Left ventricle myocardium inferior (tissue), 1 donor: ENCODE measurements around the gene LDLRAD3. TPM values are rescaled to one million over a fixed set of nuclear protein-coding genes. Genes with fewer than 3 reads are reported as not detected.

Experiments
- DNase-seq: peaks from one replicate; pipeline ENCODE4 v3.0.0-alpha.2; 2020
- H3K27ac ChIP-seq: fragments of 200-600 bp; replicated peaks from 2 replicates; pipeline ENCODE4 v1.8.0; 2021
- H3K27me3 ChIP-seq: fragments of 200-600 bp; 2 replicates; pipeline ENCODE4 v1.8.0; 2021; ENCODE audit warnings: low read depth
- H3K36me3 ChIP-seq: fragments of 200-600 bp; 2 replicates; pipeline ENCODE4 v1.8.0; 2021
- H3K4me1 ChIP-seq: fragments of 200-600 bp; 2 replicates; pipeline ENCODE4 v1.8.0; 2021
- H3K4me3 ChIP-seq: fragments of 200-600 bp; 2 replicates; pipeline ENCODE4 v1.8.0; 2021; ENCODE audit warnings: mild to moderate bottlenecking, moderate library complexity
- H3K9me3 ChIP-seq: fragments of 200-600 bp; replicated peaks from 2 replicates; pipeline ENCODE4 v1.8.0; 2021
- CTCF ChIP-seq: fragments of 200-600 bp; IDR thresholded peaks from 2 replicates; pipeline ENCODE4 v1.8.0; 2021; ENCODE audit warnings: antibody characterized with exemption, mild to moderate bottlenecking, borderline replicate concordance
- intact Hi-C: fragments of 100-400 bp; cut with micrococcal nuclease; formaldehyde crosslinking; loops from one replicate; pipeline ENCODE4 v1.11.0; 2022
- total RNA-seq: library from RNA; stranded (reverse); fragmentation: NEBNext Ultra II Directional; extraction: Animal tissue kit (Norgen Biotek cat#: 25700); gene quantifications from one replicate; pipeline ENCODE4 v1.2.1, GENCODE V29; 2021
- donor health status: DM: no; HTN: yes; CAD: no; lungs with severe emphysema.

The LDLRAD3 gene
- total RNA-seq, 1 donor from 2014 or later = 1.0 TPM

- intact Hi-C loops = no loop called here
- Histone ChIP-seq H3K4me3 (no peak overlapping the region), H3K4me1 (peaks cover 7% of the 10 kb centered on the region)
These were observed 257.5 kb downstream of the LDLRAD3 start for GRCh38 chr11:36201411-36201810.

DNA sequence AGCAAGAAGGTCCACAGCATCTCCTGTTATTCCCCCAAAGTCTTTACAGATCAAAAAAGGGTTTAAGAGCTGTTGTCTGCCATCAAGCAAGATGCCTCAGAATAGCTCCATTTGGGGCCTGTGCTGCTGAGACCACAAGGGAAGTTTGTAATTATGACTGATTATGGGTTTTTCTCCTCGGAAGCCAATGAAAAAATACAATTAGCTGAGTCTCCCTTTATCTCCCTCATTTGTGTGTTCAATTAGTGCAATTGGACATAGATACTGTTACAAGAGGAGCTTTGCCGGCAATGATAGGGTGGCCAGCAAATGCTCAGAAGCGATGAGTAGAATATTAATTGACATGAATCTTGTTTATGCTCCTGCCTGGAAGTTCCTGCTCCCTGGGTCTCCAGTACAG, 261.7 kb downstream of the LDLRAD3 start:
- H3K27ac ChIP-seq = no peak overlapping the region
- DNase-seq = no peak
- H3K36me3 ChIP-seq = no peaks in the 10 kb centered on the region
- H3K4me3 ChIP-seq = no peak overlapping the region
- intact Hi-C loops = no loop called here
- no peak for TF ChIP-seq CTCF
- no peaks in the 10 kb centered on the region for H3K4me1 ChIP-seq
- no peaks in the 10 kb centered on the region for H3K9me3 ChIP-seq
- H3K27me3 ChIP-seq = no peaks in the 10 kb centered on the region

More at GRCh38 chr11:36201411-36201810, 257.5 kb downstream of the LDLRAD3 start:
- H3K27ac ChIP-seq = no peak overlapping the region
- peaks cover 15% of the 10 kb centered on the region for H3K27me3 ChIP-seq
- TF ChIP-seq CTCF = no peak
- no peaks in the 10 kb centered on the region for H3K36me3 ChIP-seq
- DNase-seq = no peak
- H3K9me3 ChIP-seq = no peaks in the 10 kb centered on the region

DNA sequence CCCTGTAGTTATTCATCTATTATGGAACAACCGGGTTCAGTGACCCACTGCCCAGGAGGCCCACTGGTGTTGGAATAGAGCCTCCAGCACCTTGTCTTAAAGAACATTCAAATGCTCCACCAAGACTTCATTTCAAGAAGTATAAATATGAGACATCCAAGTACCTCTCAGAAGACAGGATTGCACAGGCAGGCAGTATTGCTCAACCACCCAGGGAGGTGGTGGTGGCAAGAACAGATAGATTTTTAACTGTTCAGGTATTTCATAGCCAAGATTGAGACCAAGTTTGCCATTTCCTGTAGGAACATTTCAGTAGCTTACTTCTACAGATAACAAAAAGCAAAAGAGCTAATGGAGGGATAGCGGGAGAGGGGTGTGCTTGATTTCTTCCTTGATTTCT, 266.7 kb downstream of the LDLRAD3 start:
- Histone ChIP-seq H3K27me3 (peaks cover 12% of the 10 kb centered on the region), H3K36me3 (no peaks in the 10 kb centered on the region), H3K4me1 (no peaks in the 10 kb centered on the region), H3K27ac (no peak overlapping the region), H3K4me3 (no peak overlapping the region), H3K9me3 (no peaks in the 10 kb centered on the region)
- DNase-seq = no peak
- intact Hi-C loops = no loop called here
- no peak for TF ChIP-seq CTCF

DNA sequence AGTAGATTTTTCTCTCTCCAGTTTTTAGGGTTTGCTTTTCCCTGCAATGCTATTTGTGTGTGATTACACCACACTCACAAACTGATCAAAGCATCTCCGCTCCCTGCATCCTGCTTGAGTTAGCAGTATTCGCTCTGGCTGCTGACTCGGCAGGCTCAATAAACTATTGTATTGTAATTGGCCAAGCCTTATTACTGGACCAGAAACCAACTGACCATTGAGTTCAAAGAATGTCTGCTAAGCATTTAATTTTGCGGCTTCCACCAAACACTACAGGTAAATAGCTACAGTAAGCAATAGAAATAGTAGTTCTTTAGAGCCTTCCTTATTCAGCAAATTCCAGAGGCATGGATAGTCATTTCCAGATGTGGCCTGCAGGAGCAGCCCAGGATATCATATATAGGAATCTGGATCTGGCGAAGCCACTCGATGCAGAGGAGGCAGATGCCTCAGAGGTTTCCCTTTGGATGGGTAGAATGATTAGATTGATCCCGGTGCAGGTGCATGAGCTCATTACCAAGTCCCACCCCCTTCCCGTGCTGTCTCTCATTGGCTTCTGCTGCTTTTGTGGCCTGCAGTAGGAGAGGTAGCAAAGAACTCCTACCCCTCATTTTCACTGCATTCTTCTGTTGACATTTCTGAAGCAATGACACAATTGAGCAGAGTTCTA, 268.0 kb downstream of the LDLRAD3 start:
- DNase-seq = no peak
- H3K27ac ChIP-seq = no peak overlapping the region
- H3K9me3 ChIP-seq = no peaks in the 10 kb centered on the region
- H3K27me3 ChIP-seq = peaks cover 12% of the 10 kb centered on the region
- intact Hi-C loops = no loop called here
- no peaks in the 10 kb centered on the region for H3K4me1 ChIP-seq
- no peak overlapping the region for H3K4me3 ChIP-seq
- no peaks in the 10 kb centered on the region for H3K36me3 ChIP-seq
- TF ChIP-seq CTCF = no peak

GRCh38 chr11:36212564-36213392, 268.9 kb downstream of the LDLRAD3 start:
- no peak for DNase-seq
- no peaks in the 10 kb centered on the region for H3K9me3 ChIP-seq
- H3K27me3 ChIP-seq = peaks cover 12% of the 10 kb centered on the region
- no peak for TF ChIP-seq CTCF
- no peak overlapping the region for H3K4me3 ChIP-seq
- intact Hi-C loops = no loop called here
- no peaks in the 10 kb centered on the region for H3K36me3 ChIP-seq
- H3K4me1 ChIP-seq = no peaks in the 10 kb centered on the region
- no peak overlapping the region for H3K27ac ChIP-seq
